Renal pelvis (tissue), 4 donors: ENCODE data around the gene ATP7B. TPM values are rescaled to one million over a fixed set of nuclear protein-coding genes. Genes with fewer than 3 reads are reported as not detected.
"Not testable (repeated sequence)": the region's sequence is repeated elsewhere in the genome, so short reads cannot be mapped to it uniquely, and the experiment has no call there.

Experiments
- DNase-seq: peaks from one replicate; pipeline ENCODE4 v3.0.0-alpha.2; 2013
- polyA plus RNA-seq, 3 donors: library from polyadenylated mRNA; unstranded; fragments of 120-200 nt; gene quantifications; one replicate each; pipeline ENCODE4 v1.2.1, GENCODE V29; 2013; ENCODE audit not compliant: insufficient read length in 3 of 3

Gene ATP7B
- polyA plus RNA-seq, 3 donors: 18.2 to 28.1 (median 24.7) TPM

GRCh38 chr13:52009946-52010345 lies 1.3 kb downstream of the ATP7B start:
- DNase-seq: no peak

GRCh38 chr13:52006523-52007245 lies 4.6 kb downstream of the ATP7B start:
- DNase-seq: no peak

- DNase-seq: no peak
These were observed 5.3 kb downstream of the ATP7B start for GRCh38 chr13:52005841-52006522.

- DNase-seq: no peak
These were observed 6.6 kb downstream of the ATP7B start for GRCh38 chr13:52004511-52005170.

GRCh38 chr13:52003541-52003940 lies 7.7 kb downstream of the ATP7B start:
- DNase-seq: no peak

GRCh38 chr13:52002361-52002760 lies 8.9 kb downstream of the ATP7B start:
- no peak for DNase-seq

- no peak for DNase-seq
These were observed 10.0 kb downstream of the ATP7B start for GRCh38 chr13:52001120-52001731.

- no peak for DNase-seq
These were observed 11.3 kb downstream of the ATP7B start for GRCh38 chr13:51999921-52000320.

GRCh38 chr13:51999510-51999911 lies 11.7 kb downstream of the ATP7B start:
- DNase-seq: no peak

GRCh38 chr13:51998723-51999509 lies 12.3 kb downstream of the ATP7B start:
- DNase-seq: no peak

GRCh38 chr13:51997641-51998330 lies 13.5 kb downstream of the ATP7B start:
- DNase-seq: no peak

- no peak for DNase-seq
These were observed 14.1 kb downstream of the ATP7B start for GRCh38 chr13:51997186-51997585.

- no peak for DNase-seq
These were observed 14.6 kb downstream of the ATP7B start for GRCh38 chr13:51996641-51997040.

- no peak for DNase-seq
These were observed 15.3 kb downstream of the ATP7B start for GRCh38 chr13:51995677-51996551.

GRCh38 chr13:51993713-51994112 lies 17.5 kb downstream of the ATP7B start:
- DNase-seq: no peak

GRCh38 chr13:51988988-51989618 lies 22.1 kb downstream of the ATP7B start:
- DNase-seq: no peak

- not testable (repeated sequence) for DNase-seq
These were observed 26.3 kb downstream of the ATP7B start for GRCh38 chr13:51984904-51985303.

GRCh38 chr13:51983292-51983691 lies 28.0 kb downstream of the ATP7B start:
- DNase-seq: not testable (repeated sequence)

GRCh38 chr13:51981355-51981754 lies 29.9 kb downstream of the ATP7B start:
- DNase-seq: no peak

- DNase-seq: no peak
These were observed 30.3 kb downstream of the ATP7B start for GRCh38 chr13:51980908-51981307.
